ENCODE results near the gene IL23R.
A peak's percentile ranks its signal among the peaks of the same experiment; 100 is the strongest.

IL23R gene

GRCh38 chr1:67256291-67257172, 90.3 kb downstream of the IL23R start:
- DNase-seq (ENCODE audit: insufficient read length, low spot score) (no peak), FAIRE-seq (no peak)
- TF ChIP-seq, protein P1, sequence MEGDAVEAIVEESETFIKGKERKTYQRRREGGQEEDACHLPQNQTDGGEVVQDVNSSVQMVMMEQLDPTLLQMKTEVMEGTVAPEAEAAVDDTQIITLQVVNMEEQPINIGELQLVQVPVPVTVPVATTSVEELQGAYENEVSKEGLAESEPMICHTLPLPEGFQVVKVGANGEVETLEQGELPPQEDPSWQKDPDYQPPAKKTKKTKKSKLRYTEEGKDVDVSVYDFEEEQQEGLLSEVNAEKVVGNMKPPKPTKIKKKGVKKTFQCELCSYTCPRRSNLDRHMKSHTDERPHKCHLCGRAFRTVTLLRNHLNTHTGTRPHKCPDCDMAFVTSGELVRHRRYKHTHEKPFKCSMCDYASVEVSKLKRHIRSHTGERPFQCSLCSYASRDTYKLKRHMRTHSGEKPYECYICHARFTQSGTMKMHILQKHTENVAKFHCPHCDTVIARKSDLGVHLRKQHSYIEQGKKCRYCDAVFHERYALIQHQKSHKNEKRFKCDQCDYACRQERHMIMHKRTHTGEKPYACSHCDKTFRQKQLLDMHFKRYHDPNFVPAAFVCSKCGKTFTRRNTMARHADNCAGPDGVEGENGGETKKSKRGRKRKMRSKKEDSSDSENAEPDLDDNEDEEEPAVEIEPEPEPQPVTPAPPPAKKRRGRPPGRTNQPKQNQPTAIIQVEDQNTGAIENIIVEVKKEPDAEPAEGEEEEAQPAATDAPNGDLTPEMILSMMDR (IDR thresholded peaks at IDR 0.05; ENCODE audit: insufficient read depth, missing control alignments) = no peak

- no peak for FAIRE-seq
- DNase-seq (ENCODE audit: insufficient read length, low spot score) = no peak
- TF ChIP-seq, protein P1 (IDR thresholded peaks at IDR 0.05; ENCODE audit: insufficient read depth, missing control alignments) = no peak
These were observed 90.9 kb downstream of the IL23R start for GRCh38 chr1:67257173-67257535.

GRCh38 chr1:67261680-67262079, 95.4 kb downstream of the IL23R start:
- FAIRE-seq (no peak), DNase-seq (ENCODE audit: insufficient read length, low spot score) (no peak)
- TF ChIP-seq, protein P1 (IDR thresholded peaks at IDR 0.05; ENCODE audit: insufficient read depth, missing control alignments) = peak; percentile 46

- TF ChIP-seq, protein P1 (IDR thresholded peaks at IDR 0.05; ENCODE audit: insufficient read depth, missing control alignments) = no peak
- no peak for FAIRE-seq
- no peak for DNase-seq (ENCODE audit: insufficient read length, low spot score)
These were observed 96.5 kb downstream of the IL23R start for GRCh38 chr1:67262735-67263134.

DNA sequence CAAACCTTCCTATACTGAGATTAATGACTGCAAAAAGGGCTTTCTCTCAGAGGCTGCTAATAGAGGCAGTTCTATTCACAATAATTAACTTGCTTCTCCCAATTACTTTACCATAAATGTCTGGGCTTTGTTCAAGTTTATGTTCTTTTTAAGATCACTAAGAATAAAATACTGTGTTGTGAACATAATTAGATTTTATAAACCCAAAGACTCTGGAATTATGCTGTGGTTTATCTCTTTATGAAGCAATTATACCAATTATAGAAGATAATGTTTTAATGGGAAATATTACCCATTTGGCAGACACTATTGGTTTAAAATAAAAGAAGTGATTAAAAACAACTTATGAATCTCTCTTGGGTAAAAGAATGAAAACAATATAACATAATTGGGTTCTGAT, 97.9 kb downstream of the IL23R start:
- DNase-seq (ENCODE audit: insufficient read length, low spot score) (no peak), FAIRE-seq (no peak)
- TF ChIP-seq, protein P1 (IDR thresholded peaks at IDR 0.05; ENCODE audit: insufficient read depth, missing control alignments) = no peak

- FAIRE-seq = no peak
- DNase-seq (ENCODE audit: insufficient read length, low spot score) = no peak
- TF ChIP-seq, protein P1 (IDR thresholded peaks at IDR 0.05; ENCODE audit: insufficient read depth, missing control alignments) = no peak
These were observed 98.6 kb downstream of the IL23R start for GRCh38 chr1:67264899-67265298.

GRCh38 chr1:67269061-67269460, 102.8 kb downstream of the IL23R start:
- DNase-seq (ENCODE audit: insufficient read length, low spot score) = no peak
- TF ChIP-seq, protein P1 (IDR thresholded peaks at IDR 0.05; ENCODE audit: insufficient read depth, missing control alignments) = no peak
- no peak for FAIRE-seq

Data from D721Med (cell line).